Spinal cord (tissue), 10 donors: ENCODE results near the gene ZNF135. TPM values are rescaled to one million over a fixed set of nuclear protein-coding genes. Genes with fewer than 3 reads are reported as not detected.

ENCODE experiments used
- DNase-seq, 6 donors: peaks; one replicate each; pipeline versions ENCODE4 v3.0.0 to v3.0.0-alpha.2; 2013 to 2015; ENCODE audit warnings: low spot score in 6 of 6, low read depth in 4 of 6
- H3K27ac ChIP-seq: one replicate; pipeline ENCODE4 v1.5.1; 2013; ENCODE audit warnings: low read depth, low read length, control low read depth
- H3K27me3 ChIP-seq: one replicate; pipeline ENCODE4 v1.6.1; 2013; ENCODE audit warnings: low read length; ENCODE audit not compliant: control insufficient read depth, insufficient read depth
- H3K36me3 ChIP-seq: one replicate; pipeline ENCODE4 v1.6.1; 2013; ENCODE audit warnings: low read length; ENCODE audit not compliant: control insufficient read depth, insufficient read depth
- H3K4me1 ChIP-seq: one replicate; pipeline ENCODE4 v1.6.1; 2013; ENCODE audit warnings: low read length; ENCODE audit not compliant: control insufficient read depth, insufficient read depth
- H3K4me3 ChIP-seq: one replicate; pipeline ENCODE4 v1.5.1; 2013; ENCODE audit warnings: low read depth, low read length, control low read depth
- H3K9me3 ChIP-seq: one replicate; pipeline ENCODE4 v1.6.1; 2013; ENCODE audit warnings: low read length; ENCODE audit not compliant: control insufficient read depth, insufficient read depth
- WGBS: methylation state at CpG from one replicate; pipeline ENCODE4 v1.1.5; 2013; ENCODE audit warnings: missing lambda C conversion rate; ENCODE audit not compliant: insufficient coverage; 5-methylcytosine and 5-hydroxymethylcytosine counted together
- polyA plus RNA-seq, 2 donors: library from polyadenylated mRNA; unstranded; fragments of 120-200 nt; gene quantifications; one replicate each; pipeline ENCODE4 v1.2.1, GENCODE V29; 2013; ENCODE audit not compliant: insufficient read length in 2 of 2
- total RNA-seq, 2 donors: library from RNA; depleted of rRNA in 1 of 2; stranded (reverse); fragments of 120-200 nt in 1 of 2; fragments of >200 nt in 1 of 2; gene quantifications; one replicate each; pipeline versions ENCODE4 v1.2.3 to v1.2.4, GENCODE V29; 2013 to 2014
- donor health status: healthy.

ZNF135 gene
- total and polyA plus RNA-seq, 4 donors, result 10.8 to 26.1 (median 18.3) TPM

GRCh38 chr19:58098682-58098998 lies 39.6 kb downstream of the ZNF135 start:
- H3K36me3 ChIP-seq, result peaks cover 22% of the 10 kb centered on the region
- peak overlapping the region; percentile 59 for H3K4me3 ChIP-seq
- H3K9me3 ChIP-seq, result no peaks in the 10 kb centered on the region
- no peaks in the 10 kb centered on the region for H3K27me3 ChIP-seq
- 0% methylated on average over 1 of the region's 2 CpGs for WGBS
- no peak for DNase-seq
- peak overlapping the region; percentile 93 for H3K27ac ChIP-seq
- H3K4me1 ChIP-seq, result peaks cover 29% of the 10 kb centered on the region

- WGBS, result 89% methylated on average over 4 of the region's 7 CpGs
- Histone ChIP-seq H3K9me3 (peaks cover 23% of the 10 kb centered on the region), H3K4me1 (no peaks in the 10 kb centered on the region)
Observed at GRCh38 chr19:58107778-58108545, 48.9 kb downstream of the ZNF135 start.

GRCh38 chr19:58108546-58108817 lies 49.4 kb downstream of the ZNF135 start:
- Histone ChIP-seq H3K4me1 (no peaks in the 10 kb centered on the region), H3K27me3 (no peaks in the 10 kb centered on the region), H3K27ac (no peak overlapping the region), H3K4me3 (no peak overlapping the region), H3K9me3 (peaks cover 23% of the 10 kb centered on the region), H3K36me3 (no peaks in the 10 kb centered on the region)
- no CpG with 5 or more reads among the region's 3 CpGs for WGBS
- DNase-seq, result no peak

More at GRCh38 chr19:58107778-58108545, 48.9 kb downstream of the ZNF135 start:
- Histone ChIP-seq H3K27ac (no peak overlapping the region), H3K36me3 (no peaks in the 10 kb centered on the region), H3K27me3 (no peaks in the 10 kb centered on the region), H3K4me3 (no peak overlapping the region)
- DNase-seq, result no peak

- Histone ChIP-seq H3K36me3 (no peaks in the 10 kb centered on the region), H3K9me3 (peaks cover 23% of the 10 kb centered on the region), H3K4me3 (peak overlapping the region; percentile 32), H3K27ac (no peak overlapping the region), H3K4me1 (peaks cover 9% of the 10 kb centered on the region), H3K27me3 (peaks cover 8% of the 10 kb centered on the region)
- DNase-seq, result peak in 3 of 6 donors; percentile 11 to 76 (median 14)
- 2% methylated on average over 77 of the region's 77 CpGs for WGBS
Observed at GRCh38 chr19:58117841-58118575, 58.9 kb downstream of the ZNF135 start.

- DNase-seq, result no peak
- WGBS, result 75% methylated on average over 4 of the region's 5 CpGs
- H3K27me3 ChIP-seq, result peaks cover 8% of the 10 kb centered on the region
- peaks cover 9% of the 10 kb centered on the region for H3K4me1 ChIP-seq
- H3K27ac ChIP-seq, result no peak overlapping the region
- peaks cover 28% of the 10 kb centered on the region for H3K9me3 ChIP-seq
- H3K36me3 ChIP-seq, result no peaks in the 10 kb centered on the region
- no peak overlapping the region for H3K4me3 ChIP-seq
Observed at GRCh38 chr19:58118979-58119733, 60.1 kb downstream of the ZNF135 start.

Other genes starting within 250 kb of the ZNF135 start
- gene ZNF552, start 244.4 kb upstream of the ZNF135 start, total RNA-seq, result 10 to 100 TPM in 1 of 2 donors, 1 to 10 TPM in 1; 5.6 to 10.1 TPM
- 10 to 100 TPM in 1 of 2 donors, 1 to 10 TPM in 1; 3.4 to 11.6 TPM for gene ZNF552, start 244.4 kb upstream of the ZNF135 start, polyA plus RNA-seq
- 10 to 100 TPM; 15.5 to 17.9 TPM for gene ZNF587B, start 229.0 kb upstream of the ZNF135 start, total RNA-seq
- gene ZNF587B, start 229.0 kb upstream of the ZNF135 start, polyA plus RNA-seq, result 1 to 10 TPM; 4.8 to 7.9 TPM
- 10 to 100 TPM; 29.8 to 32.2 TPM for gene ZNF587, start 209.4 kb upstream of the ZNF135 start, total RNA-seq
- gene ZNF587, start 209.4 kb upstream of the ZNF135 start, polyA plus RNA-seq, result 10 to 100 TPM; 20.4 to 33.5 TPM
- gene ZNF814, start 170.2 kb upstream of the ZNF135 start, total RNA-seq, result 10 to 100 TPM; 17.5 to 25.9 TPM
- 10 to 100 TPM; 40.3 to 61.5 TPM for gene ZNF814, start 170.2 kb upstream of the ZNF135 start, polyA plus RNA-seq
- 10 to 100 TPM; 29.0 to 35.6 TPM for gene ZNF417, start 142.7 kb upstream of the ZNF135 start, total RNA-seq
- 10 to 100 TPM; 19.5 to 35.6 TPM for gene ZNF417, start 142.7 kb upstream of the ZNF135 start, polyA plus RNA-seq
- gene ZNF418, start 123.9 kb upstream of the ZNF135 start, total RNA-seq, result 10 to 100 TPM; 27.4 to 28.7 TPM
- gene ZNF418, start 123.9 kb upstream of the ZNF135 start, polyA plus RNA-seq, result 10 to 100 TPM; 23.9 to 32.9 TPM
- gene ZNF256, start 111.6 kb upstream of the ZNF135 start, total RNA-seq, result 10 to 100 TPM; 11.1 to 12.3 TPM
- gene ZNF256, start 111.6 kb upstream of the ZNF135 start, polyA plus RNA-seq, result 1 to 10 TPM; 7.4 to 8.9 TPM
- 1 to 10 TPM in 1 of 2 donors, under 1 TPM in 1; 0.40 to 1.9 TPM for gene C19orf18, start 84.7 kb upstream of the ZNF135 start, total RNA-seq
- gene C19orf18, start 84.7 kb upstream of the ZNF135 start, polyA plus RNA-seq, result 1 to 10 TPM; 1.1 to 4.8 TPM
- 10 to 100 TPM; 33.3 to 39.3 TPM for gene ZNF606, start 56.5 kb upstream of the ZNF135 start, total RNA-seq
- 10 to 100 TPM; 23.2 to 25.1 TPM for gene ZNF606, start 56.5 kb upstream of the ZNF135 start, polyA plus RNA-seq
- 1 to 10 TPM in 1 of 2 donors, under 1 TPM in 1; 0.79 to 3.0 TPM for gene ZSCAN1, start 25.3 kb upstream of the ZNF135 start, total RNA-seq
- 10 to 100 TPM; 12.9 to 14.9 TPM for gene ZSCAN1, start 25.3 kb upstream of the ZNF135 start, polyA plus RNA-seq
- gene ZSCAN18, start 38.9 kb downstream of the ZNF135 start, total RNA-seq, result 100 to 1,000 TPM in 1 of 2 donors, 10 to 100 TPM in 1; 81.2 to 115 TPM
- gene ZSCAN18, start 38.9 kb downstream of the ZNF135 start, polyA plus RNA-seq, result 100 to 1,000 TPM; 124 to 151 TPM
- gene ZNF329, start 91.5 kb downstream of the ZNF135 start, total RNA-seq, result 10 to 100 TPM; 30.9 to 34.5 TPM
- 10 to 100 TPM; 19.8 to 21.2 TPM for gene ZNF329, start 91.5 kb downstream of the ZNF135 start, polyA plus RNA-seq
- 10 to 100 TPM; 18.8 to 25.0 TPM for gene ZNF274, start 123.8 kb downstream of the ZNF135 start, total RNA-seq
- gene ZNF274, start 123.8 kb downstream of the ZNF135 start, polyA plus RNA-seq, result 10 to 100 TPM; 23.0 to 28.5 TPM
- gene ZNF544, start 169.6 kb downstream of the ZNF135 start, total RNA-seq, result 10 to 100 TPM; 46.3 to 52.6 TPM
- gene ZNF544, start 169.6 kb downstream of the ZNF135 start, polyA plus RNA-seq, result 10 to 100 TPM; 28.9 to 40.4 TPM
- gene ZNF8, start 219.7 kb downstream of the ZNF135 start, total RNA-seq, result 10 to 100 TPM in 1 of 2 donors, 1 to 10 TPM in 1; 9.5 to 12.0 TPM
- 10 to 100 TPM in 1 of 2 donors, 1 to 10 TPM in 1; 8.2 to 13.9 TPM for gene ZNF8, start 219.7 kb downstream of the ZNF135 start, polyA plus RNA-seq
- 10 to 100 TPM; 33.9 to 49.3 TPM for gene ERVK3-1, start 246.1 kb downstream of the ZNF135 start, total RNA-seq
- gene ERVK3-1, start 246.1 kb downstream of the ZNF135 start, polyA plus RNA-seq, result 10 to 100 TPM; 65.3 to 68.5 TPM